Type B pancreatic cell (in vitro differentiated cells): ENCODE data around the gene RAVER1. TPM values are rescaled to one million over a fixed set of nuclear protein-coding genes. Genes with fewer than 3 reads are reported as not detected.

ENCODE experiments used
- DNase-seq: peaks from one replicate; pipeline ENCODE4 v3.0.0; 2021; ENCODE audit warnings: mixed read lengths; ENCODE audit not compliant: unreplicated experiment; ENCODE audit errors: extremely low spot score
- H3K27ac Mint-ChIP-seq: 2 replicates; pipeline ENCODE4 v1.8.0; 2021; ENCODE audit warnings: mild to moderate bottlenecking, mixed read lengths
- H3K27me3 Mint-ChIP-seq: 2 replicates; pipeline ENCODE4 v1.8.0; 2021; ENCODE audit warnings: mixed read lengths
- H3K36me3 Mint-ChIP-seq: 2 replicates; pipeline ENCODE4 v1.8.0; 2021; ENCODE audit warnings: mixed read lengths
- H3K4me1 Mint-ChIP-seq: one replicate; pipeline ENCODE4 v1.8.0; 2021; ENCODE audit warnings: mixed read lengths; ENCODE audit not compliant: unreplicated experiment
- H3K4me3 Mint-ChIP-seq: 2 replicates; pipeline ENCODE4 v1.8.0; 2021; ENCODE audit warnings: mild to moderate bottlenecking, mixed read lengths
- H3K9me3 Mint-ChIP-seq: 2 replicates; pipeline ENCODE4 v1.8.0; 2021; ENCODE audit warnings: mixed read lengths
- CTCF ChIP-seq: fragments of 200-600 bp; sonication (generic); conservative IDR thresholded peaks from 2 replicates; pipeline ENCODE4 v1.5.0; 2021; ENCODE audit warnings: antibody characterized with exemption, mild to moderate bottlenecking
- total RNA-seq: library from RNA; stranded (reverse); gene quantifications from 2 replicates; pipeline ENCODE4 v1.2.1, GENCODE V29; 2021; ENCODE audit warnings: low replicate concordance

Gene RAVER1
- total RNA-seq, 1 donor from 2014 or later, result 48.4 TPM

GRCh38 chr19:10317857-10318462 is 15.4 kb downstream of the RAVER1 start:
- DNase-seq, result no peak
- H3K36me3 Mint-ChIP-seq, result peaks cover 17% of the 10 kb centered on the region
- H3K27ac Mint-ChIP-seq, result no peak overlapping the region
- no peaks in the 10 kb centered on the region for H3K9me3 Mint-ChIP-seq
- TF ChIP-seq CTCF, result no peak
- no peaks in the 10 kb centered on the region for H3K27me3 Mint-ChIP-seq
- H3K4me1 Mint-ChIP-seq, result peaks cover 14% of the 10 kb centered on the region
- H3K4me3 Mint-ChIP-seq, result no peak overlapping the region

GRCh38 chr19:10317045-10317856 is 16.1 kb downstream of the RAVER1 start:
- Mint-ChIP-seq H3K4me3 (no peak overlapping the region), H3K9me3 (no peaks in the 10 kb centered on the region), H3K36me3 (peaks cover 17% of the 10 kb centered on the region), H3K27ac (no peak overlapping the region), H3K27me3 (no peaks in the 10 kb centered on the region), H3K4me1 (peaks cover 14% of the 10 kb centered on the region)
- no peak for DNase-seq
- no peak for TF ChIP-seq CTCF

- Mint-ChIP-seq H3K4me1 (peaks cover 14% of the 10 kb centered on the region), H3K36me3 (peaks cover 11% of the 10 kb centered on the region), H3K27me3 (no peaks in the 10 kb centered on the region), H3K9me3 (no peaks in the 10 kb centered on the region), H3K27ac (peak overlapping the region; percentile 52), H3K4me3 (peak overlapping the region; percentile 93)
- TF ChIP-seq CTCF, result no peak
- DNase-seq, result no peak
Observed at GRCh38 chr19:10316229-10317044, 16.9 kb downstream of the RAVER1 start.

DNA sequence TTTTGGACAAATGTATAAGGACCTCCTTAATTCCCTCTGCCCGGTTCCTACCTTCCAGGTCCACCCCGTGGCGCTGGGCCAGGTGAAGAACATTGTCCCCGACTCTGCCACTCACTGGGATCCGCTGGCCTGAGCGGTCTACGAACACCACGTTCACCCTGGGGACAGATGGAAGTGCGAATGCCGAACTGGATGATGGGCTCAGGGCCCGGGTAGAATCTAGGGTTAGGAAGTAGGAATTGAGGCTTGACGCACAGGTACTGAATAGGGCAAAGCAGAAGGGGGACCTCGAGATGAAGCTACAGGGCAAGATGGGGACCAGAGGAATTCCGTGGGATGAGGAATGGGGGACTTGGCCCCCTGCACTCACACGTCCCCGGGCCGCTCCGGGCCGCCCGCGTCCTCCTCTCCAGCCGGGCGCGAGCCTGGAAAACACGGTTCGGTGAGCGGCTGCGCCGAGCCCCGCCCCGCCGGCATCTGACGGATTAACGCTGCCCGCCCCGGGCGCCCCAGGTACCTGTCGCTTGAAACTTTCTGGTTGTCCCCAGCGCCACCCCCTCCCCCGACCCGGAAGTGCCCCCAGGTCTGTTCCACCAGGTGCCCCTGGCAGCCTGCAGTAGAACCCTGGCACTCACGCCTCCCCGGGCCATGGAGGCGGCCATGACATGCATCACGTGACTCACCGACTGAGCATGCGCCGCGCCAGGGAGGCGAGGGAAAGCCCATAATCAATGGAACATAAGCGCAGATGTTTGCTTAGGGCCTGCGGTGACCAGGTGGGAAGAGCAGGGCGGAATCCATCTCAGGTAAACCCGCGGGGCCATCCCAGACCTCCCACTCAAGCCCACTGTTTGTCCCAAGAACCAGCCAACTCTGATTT is 17.8 kb downstream of the RAVER1 start, which contains the start of gene FDX2:
Gene FDX2 (minus strand): TSS at position 681 of the 880 bp plus-strand sequence. CDS start 19 bp downstream, at position 662.
- H3K4me3 Mint-ChIP-seq, result peak within 1 kb of the TSS; percentile 93
- H3K27ac Mint-ChIP-seq, result peak within 1 kb of the TSS; percentile 63
- DNase-seq, result peak; percentile 92
- no peaks in the 10 kb centered on the region for H3K27me3 Mint-ChIP-seq
- no peaks in the 10 kb centered on the region for H3K9me3 Mint-ChIP-seq
- TF ChIP-seq CTCF, result no peak
- H3K4me1 Mint-ChIP-seq, result peaks cover 14% of the 10 kb centered on the region
- H3K36me3 Mint-ChIP-seq, result peaks cover 11% of the 10 kb centered on the region

GRCh38 chr19:10309423-10309822 is 23.9 kb downstream of the RAVER1 start, which contains the start of gene ZGLP1:
ZGLP1 (minus strand) TSS chr19:10309815.
- no peak for TF ChIP-seq CTCF
- peaks cover 4% of the 10 kb centered on the region for H3K36me3 Mint-ChIP-seq
- no peaks in the 10 kb centered on the region for H3K9me3 Mint-ChIP-seq
- no peaks in the 10 kb centered on the region for H3K4me1 Mint-ChIP-seq
- no peak within 1 kb of the TSS for H3K27ac Mint-ChIP-seq
- no peak for DNase-seq
- H3K4me3 Mint-ChIP-seq, result no peak within 1 kb of the TSS
- H3K27me3 Mint-ChIP-seq, result no peaks in the 10 kb centered on the region
